H9 (cell line): Measurements from ENCODE around the gene USB1. TPM values are rescaled to one million over a fixed set of nuclear protein-coding genes. Genes with fewer than 3 reads are reported as not detected.

ENCODE experiments used
- DNase-seq: peaks from one replicate; pipeline ENCODE4 v3.0.0-alpha.2; 2017
- H2AFZ ChIP-seq: one replicate; pipeline ENCODE4 v1.6.1; 2013; ENCODE audit warnings: mild to moderate bottlenecking, low read length, control low read depth, moderate library complexity
- H2AK5ac ChIP-seq: 2 replicates; pipeline ENCODE4 v1.6.1; 2013; ENCODE audit warnings: low read length, control low read depth, mixed read lengths; ENCODE audit not compliant: insufficient read length
- H2BK120ac ChIP-seq: one replicate; pipeline ENCODE4 v1.6.1; 2013; ENCODE audit warnings: low read depth, mild to moderate bottlenecking, low read length, control low read depth, inconsistent platforms; ENCODE audit not compliant: poor library complexity, severe bottlenecking
- H2BK12ac ChIP-seq: 2 replicates; pipeline ENCODE4 v1.6.1; 2013; ENCODE audit warnings: low read length, control low read depth, mixed read lengths, low read depth; ENCODE audit not compliant: insufficient read length
- H2BK15ac ChIP-seq: 2 replicates; pipeline ENCODE4 v1.6.1; 2013; ENCODE audit warnings: low read depth, low read length, control low read depth
- H2BK20ac ChIP-seq: one replicate; pipeline ENCODE4 v1.6.1; 2013; ENCODE audit warnings: low read depth, mild to moderate bottlenecking, low read length, control low read depth, inconsistent platforms; ENCODE audit not compliant: poor library complexity, severe bottlenecking
- H2BK5ac ChIP-seq: 2 replicates; pipeline ENCODE4 v1.6.1; 2013; ENCODE audit warnings: low read length, control low read depth, mixed read lengths; ENCODE audit not compliant: insufficient read length
- H3K14ac ChIP-seq: 2 replicates; pipeline ENCODE4 v1.6.1; 2013; ENCODE audit warnings: low read length, control low read depth; ENCODE audit not compliant: insufficient read depth
- H3K18ac ChIP-seq: 2 replicates; pipeline ENCODE4 v1.6.1; 2013; ENCODE audit warnings: low read depth, mild to moderate bottlenecking, mixed read lengths, low read length, control low read depth; ENCODE audit not compliant: insufficient read length
- H3K23ac ChIP-seq: 2 replicates; pipeline ENCODE4 v1.6.1; 2013; ENCODE audit warnings: low read length, control low read depth, mixed read lengths, low read depth; ENCODE audit not compliant: insufficient read length
- H3K23me2 ChIP-seq: 2 replicates; pipeline ENCODE4 v1.6.1; 2013; ENCODE audit warnings: low read depth, mild to moderate bottlenecking, mixed read lengths, low read length, control low read depth; ENCODE audit not compliant: insufficient read length, poor library complexity, severe bottlenecking
- H3K27ac ChIP-seq: 2 replicates; pipeline ENCODE4 v1.5.1; 2013; ENCODE audit warnings: low read length, control low read depth, mixed read lengths, low read depth; ENCODE audit not compliant: insufficient read length
- H3K27me3 ChIP-seq: 2 replicates; pipeline ENCODE4 v1.6.1; 2013; ENCODE audit warnings: low read length, control low read depth, inconsistent platforms; ENCODE audit not compliant: insufficient read depth
- H3K4ac ChIP-seq: 2 replicates; pipeline ENCODE4 v1.6.1; 2013; ENCODE audit warnings: low read depth, mild to moderate bottlenecking, control low read depth, inconsistent platforms, low read length, moderate library complexity
- H3K4me1 ChIP-seq: 2 replicates; pipeline ENCODE4 v1.6.1; 2013; ENCODE audit warnings: low read length, control low read depth, inconsistent platforms; ENCODE audit not compliant: insufficient read depth
- H3K4me2 ChIP-seq: 2 replicates; pipeline ENCODE4 v1.6.1; 2013; ENCODE audit warnings: low read length, control low read depth, mixed read lengths; ENCODE audit not compliant: insufficient read length, insufficient read depth
- H3K56ac ChIP-seq: 2 replicates; pipeline ENCODE4 v1.6.1; 2013; ENCODE audit warnings: low read depth, mild to moderate bottlenecking, mixed read lengths, low read length, control low read depth; ENCODE audit not compliant: insufficient read length
- H3K79me1 ChIP-seq: 2 replicates; pipeline ENCODE4 v1.6.1; 2013; ENCODE audit warnings: low read depth, mild to moderate bottlenecking, moderate library complexity, low read length, control low read depth, inconsistent platforms; ENCODE audit not compliant: insufficient read depth, poor library complexity, severe bottlenecking
- H3K79me2 ChIP-seq: 2 replicates; pipeline ENCODE4 v1.6.1; 2013; ENCODE audit warnings: low read length, control low read depth, inconsistent platforms; ENCODE audit not compliant: insufficient read depth
- H3K9ac ChIP-seq: 2 replicates; pipeline ENCODE4 v1.6.1; 2013; ENCODE audit warnings: low read length, control low read depth, mixed read lengths; ENCODE audit not compliant: insufficient read length; ENCODE audit errors: extremely low read depth
- H3K9me3 ChIP-seq: one replicate; pipeline ENCODE4 v1.6.1; 2013; ENCODE audit warnings: low read depth, low read length, inconsistent platforms; ENCODE audit not compliant: control insufficient read depth
- H3T11ph ChIP-seq: one replicate; pipeline ENCODE4 v1.6.1; 2013; ENCODE audit warnings: mild to moderate bottlenecking, low read length, control low read depth, inconsistent platforms
- H4K20me1 ChIP-seq: one replicate; pipeline ENCODE4 v1.6.1; 2013; ENCODE audit not compliant: control insufficient read depth, insufficient read length, insufficient read depth
- H4K5ac ChIP-seq: 2 replicates; pipeline ENCODE4 v1.6.1; 2013; ENCODE audit warnings: low read depth, mild to moderate bottlenecking, mixed read lengths, low read length, control low read depth; ENCODE audit not compliant: insufficient read length
- H4K8ac ChIP-seq: replicated peaks from 2 replicates; pipeline ENCODE4 v1.6.1; 2013; ENCODE audit warnings: low read length, control low read depth, mixed read lengths, low read depth; ENCODE audit not compliant: insufficient read length
- H4K91ac ChIP-seq: 2 replicates; pipeline ENCODE4 v1.6.1; 2013; ENCODE audit warnings: low read depth, mild to moderate bottlenecking, moderate library complexity, mixed read lengths, low read length, control low read depth; ENCODE audit not compliant: insufficient read length
- H3K27ac Mint-ChIP-seq, 3 experiments: 2 replicates in 2 of 3; 3 replicates in 1 of 3; pipeline ENCODE4 v1.8.0; 2020 to 2021; ENCODE audit warnings: mixed read lengths in 3 of 3, mild to moderate bottlenecking in 1 of 3, moderate library complexity in 1 of 3
- H3K27me3 Mint-ChIP-seq: 2 replicates; pipeline ENCODE4 v1.8.0; 2021; ENCODE audit warnings: low read depth, mild to moderate bottlenecking, moderate library complexity, mixed read lengths
- H3K36me3 Mint-ChIP-seq, 3 experiments: 2 replicates in 2 of 3; 3 replicates in 1 of 3; pipeline ENCODE4 v1.8.0; 2020 to 2021; ENCODE audit warnings: low read depth in 3 of 3, mixed read lengths in 3 of 3; ENCODE audit not compliant: insufficient read depth in 1 of 3
- H3K4me1 Mint-ChIP-seq, 2 experiments: 2 replicates each; pipeline ENCODE4 v1.8.0; 2020; ENCODE audit warnings: mixed read lengths in 2 of 2
- H3K4me3 Mint-ChIP-seq, 2 experiments: 2 replicates in 1 of 2; 3 replicates in 1 of 2; pipeline ENCODE4 v1.8.0; 2020 to 2021; ENCODE audit warnings: mild to moderate bottlenecking in 2 of 2, mixed read lengths in 2 of 2, moderate library complexity in 1 of 2
- H3K9me3 Mint-ChIP-seq, 2 experiments: 2 replicates in 1 of 2; 3 replicates in 1 of 2; pipeline ENCODE4 v1.8.0; 2020; ENCODE audit warnings: mild to moderate bottlenecking in 2 of 2, mixed read lengths in 2 of 2, moderate library complexity in 1 of 2
- CTCF ChIP-seq: fragments of 200-600 bp; sonication (generic); conservative IDR thresholded peaks from 3 replicates; pipeline ENCODE4 v1.8.0; 2021; ENCODE audit warnings: antibody characterized with exemption, mild to moderate bottlenecking
- WGBS: extraction: QIAGEN DNeasy Blood & Tissue Kit; methylation state at CpG from one replicate; pipeline ENCODE4 v1.1.7; 2013; ENCODE audit warnings: missing lambda C conversion rate, low lambda C conversion rate, mixed read lengths; ENCODE audit not compliant: insufficient read length; ENCODE audit errors: extremely low coverage; 5-methylcytosine and 5-hydroxymethylcytosine counted together
- total RNA-seq: library from RNA; stranded (reverse); gene quantifications from 2 replicates; pipeline ENCODE4 v1.2.1, GENCODE V29; 2021

USB1 gene
- total RNA-seq, 1 experiment from 2014 or later = 65.0 TPM

GRCh38 chr16:58034128-58034685, 33.0 kb downstream of the USB1 start:
- Histone ChIP-seq H3K4me2 (no peak overlapping the region), H3K27ac (no peak overlapping the region), H4K91ac (no peak overlapping the region), H3K18ac (no peak overlapping the region), H3T11ph (no peak overlapping the region), H4K20me1 (no peaks in the 10 kb centered on the region), H2AK5ac (no peak overlapping the region), H4K5ac (no peak overlapping the region), H3K27me3 (no peaks in the 10 kb centered on the region), H4K8ac (no peak overlapping the region), H3K79me2 (peaks cover 2% of the 10 kb centered on the region; the same call in 1 of the 2 replicates), H3K23me2 (no peaks in the 10 kb centered on the region), H3K4ac (no peak overlapping the region), H3K23ac (no peak overlapping the region), H2AFZ (no peak overlapping the region), H3K79me1 (no peaks in the 10 kb centered on the region), H2BK5ac (no peak overlapping the region), H2BK20ac (no peak overlapping the region), H3K56ac (no peak overlapping the region), H2BK12ac (no peak overlapping the region), H3K14ac (no peak overlapping the region; the same call in 1 of the 2 replicates), H2BK120ac (no peak overlapping the region), H2BK15ac (no peak overlapping the region), H3K9ac (no peak overlapping the region), H3K4me1 (no peaks in the 10 kb centered on the region), H3K9me3 (no peaks in the 10 kb centered on the region)
- H3K27me3 Mint-ChIP-seq = no peaks in the 10 kb centered on the region
- H3K27ac Mint-ChIP-seq = no peak overlapping the region
- no peaks in the 10 kb centered on the region; a peak in 1 of 5 replicates for H3K9me3 Mint-ChIP-seq
- H3K4me3 Mint-ChIP-seq = no peak overlapping the region
- TF ChIP-seq CTCF = no peak
- no peak for DNase-seq
- peaks cover 4 to 32% (median 23%) of the 10 kb centered on the region in 3 experiments; a peak in 6 of 7 replicates for H3K36me3 Mint-ChIP-seq
- H3K4me1 Mint-ChIP-seq = peaks cover 14 to 25% of the 10 kb centered on the region in 2 experiments
- WGBS = no CpG with 5 or more reads among the region's 14 CpGs
